ENCODE data around the gene CAMK1D. TPM values are rescaled to one million over a fixed set of nuclear protein-coding genes. Genes with fewer than 3 reads are reported as not detected.
"Not testable (repeated sequence)": the region's sequence is repeated elsewhere in the genome, so short reads cannot be mapped to it uniquely, and the experiment has no call there.

Gene CAMK1D
- total and polyA plus RNA-seq, 9 donors: 1.9 to 7.4 (median 3.9) TPM

DNA sequence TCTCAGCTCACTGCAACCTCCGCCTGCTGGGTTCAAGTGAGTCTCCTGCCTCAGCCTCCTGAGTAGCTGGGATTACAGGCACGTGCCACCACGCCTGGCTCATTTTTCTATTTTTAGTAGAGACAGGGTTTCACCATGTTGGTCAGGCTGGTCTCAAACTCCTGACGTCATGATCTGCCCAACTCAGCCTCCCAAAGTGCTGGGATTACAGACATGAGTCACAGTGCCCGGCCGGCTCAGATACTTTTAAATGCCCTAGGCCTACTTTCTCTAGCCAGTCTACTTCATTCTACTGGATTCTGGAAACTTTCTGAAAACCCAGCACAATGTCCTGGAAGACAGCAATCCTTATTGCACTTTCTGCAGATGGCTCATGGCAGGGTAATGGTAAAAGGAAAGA, 516.2 kb downstream of the CAMK1D start:
- H3K27me3 ChIP-seq (ENCODE audit: control insufficient read depth, insufficient read depth, low read length); H3K36me3 ChIP-seq (ENCODE audit: control insufficient read depth, insufficient read depth, low read length); H3K27ac ChIP-seq (ENCODE audit: low read length); H3K4me3 ChIP-seq (ENCODE audit: low read length); H3K4me1 ChIP-seq (ENCODE audit: control insufficient read depth, insufficient read depth, low read length); DNase-seq; H3K9me3 ChIP-seq (replicated peaks; ENCODE audit: control insufficient read depth, low read depth, low read length): not testable (repeated sequence)
- WGBS (ENCODE audit: insufficient coverage): 94% methylated on average over 5 of the region's 6 CpGs

DNA sequence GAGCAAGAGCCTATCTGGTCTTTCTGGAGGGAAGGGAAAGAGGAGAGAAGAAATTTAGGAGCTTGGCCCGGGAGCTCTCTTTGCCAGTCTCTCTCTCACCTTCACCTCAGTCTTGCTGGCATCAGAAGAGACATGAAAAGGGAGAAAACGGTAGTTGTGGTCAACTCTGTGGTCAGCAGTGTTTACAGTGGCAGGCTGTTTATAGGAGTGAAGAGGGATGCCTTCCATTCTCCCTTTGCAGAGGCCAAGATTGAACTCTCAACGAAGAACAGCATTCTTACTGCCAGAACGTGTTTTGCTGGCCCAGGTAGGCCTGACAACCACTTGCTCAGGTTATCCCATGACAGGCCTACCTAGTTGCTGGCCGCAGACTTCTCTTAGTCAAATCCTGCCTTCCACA, 518.9 kb downstream of the CAMK1D start:
- WGBS (ENCODE audit: insufficient coverage): 70% methylated on average over 2 of the region's 5 CpGs

GRCh38 chr10:12869427-12869826, 520.1 kb downstream of the CAMK1D start:
- WGBS (ENCODE audit: insufficient coverage): 100% methylated on average over 1 of the region's 3 CpGs
- H3K27ac ChIP-seq (ENCODE audit: low read length): no peak overlapping the region
- H3K36me3 ChIP-seq (ENCODE audit: control insufficient read depth, insufficient read depth, low read length): no peaks in the 10 kb centered on the region
- peaks cover 3% of the 10 kb centered on the region for H3K27me3 ChIP-seq (ENCODE audit: control insufficient read depth, insufficient read depth, low read length)
- no peaks in the 10 kb centered on the region for H3K9me3 ChIP-seq (replicated peaks; ENCODE audit: control insufficient read depth, low read depth, low read length)
- no peak overlapping the region for H3K4me3 ChIP-seq (ENCODE audit: low read length)
- DNase-seq: no peak
- peaks cover 3% of the 10 kb centered on the region for H3K4me1 ChIP-seq (ENCODE audit: control insufficient read depth, insufficient read depth, low read length)

More for the DNA sequence above, 518.9 kb downstream of the CAMK1D start:
- DNase-seq: no peak
- H3K9me3 ChIP-seq (replicated peaks; ENCODE audit: control insufficient read depth, low read depth, low read length): no peaks in the 10 kb centered on the region
- H3K4me1 ChIP-seq (ENCODE audit: control insufficient read depth, insufficient read depth, low read length): peaks cover 3% of the 10 kb centered on the region
- no peaks in the 10 kb centered on the region for H3K36me3 ChIP-seq (ENCODE audit: control insufficient read depth, insufficient read depth, low read length)
- peaks cover under 1% of the 10 kb centered on the region for H3K27me3 ChIP-seq (ENCODE audit: control insufficient read depth, insufficient read depth, low read length)
- no peak overlapping the region for H3K27ac ChIP-seq (ENCODE audit: low read length)
- no peak overlapping the region for H3K4me3 ChIP-seq (ENCODE audit: low read length)

GRCh38 chr10:12872577-12872976, 523.2 kb downstream of the CAMK1D start:
- Histone ChIP-seq H3K4me1 (ENCODE audit: control insufficient read depth, insufficient read depth, low read length) (peaks cover 9% of the 10 kb centered on the region), H3K27ac (ENCODE audit: low read length) (no peak overlapping the region), H3K36me3 (ENCODE audit: control insufficient read depth, insufficient read depth, low read length) (no peaks in the 10 kb centered on the region), H3K9me3 (replicated peaks; ENCODE audit: control insufficient read depth, low read depth, low read length) (no peaks in the 10 kb centered on the region), H3K4me3 (ENCODE audit: low read length) (no peak overlapping the region), H3K27me3 (ENCODE audit: control insufficient read depth, insufficient read depth, low read length) (peaks cover 3% of the 10 kb centered on the region)
- DNase-seq: no peak
- 70% methylated on average over 8 of the region's 9 CpGs for WGBS (ENCODE audit: insufficient coverage)

- no peak for DNase-seq
- peaks cover 3% of the 10 kb centered on the region for H3K27me3 ChIP-seq (ENCODE audit: control insufficient read depth, insufficient read depth, low read length)
- 52% methylated on average over 7 of the region's 8 CpGs for WGBS (ENCODE audit: insufficient coverage)
Measured at GRCh38 chr10:12873172-12873571, 523.8 kb downstream of the CAMK1D start.

GRCh38 chr10:12874501-12874900, 525.2 kb downstream of the CAMK1D start:
- Histone ChIP-seq H3K4me1 (ENCODE audit: control insufficient read depth, insufficient read depth, low read length) (peaks cover 9% of the 10 kb centered on the region), H3K27ac (ENCODE audit: low read length) (no peak overlapping the region), H3K9me3 (replicated peaks; ENCODE audit: control insufficient read depth, low read depth, low read length) (peaks cover 2% of the 10 kb centered on the region), H3K27me3 (ENCODE audit: control insufficient read depth, insufficient read depth, low read length) (peaks cover 4% of the 10 kb centered on the region), H3K36me3 (ENCODE audit: control insufficient read depth, insufficient read depth, low read length) (no peaks in the 10 kb centered on the region), H3K4me3 (ENCODE audit: low read length) (no peak overlapping the region)
- no CpG with 5 or more reads among the region's 6 CpGs for WGBS (ENCODE audit: insufficient coverage)
- no peak for DNase-seq

More at GRCh38 chr10:12873172-12873571, 523.8 kb downstream of the CAMK1D start:
- Histone ChIP-seq H3K4me1 (ENCODE audit: control insufficient read depth, insufficient read depth, low read length) (peaks cover 9% of the 10 kb centered on the region), H3K4me3 (ENCODE audit: low read length) (no peak overlapping the region), H3K36me3 (ENCODE audit: control insufficient read depth, insufficient read depth, low read length) (no peaks in the 10 kb centered on the region), H3K9me3 (replicated peaks; ENCODE audit: control insufficient read depth, low read depth, low read length) (no peaks in the 10 kb centered on the region), H3K27ac (ENCODE audit: low read length) (no peak overlapping the region)

- H3K36me3 ChIP-seq (ENCODE audit: control insufficient read depth, insufficient read depth, low read length): no peaks in the 10 kb centered on the region
- 73% methylated on average over 5 of the region's 5 CpGs for WGBS (ENCODE audit: insufficient coverage)
- H3K4me1 ChIP-seq (ENCODE audit: control insufficient read depth, insufficient read depth, low read length): peaks cover 9% of the 10 kb centered on the region
- no peak overlapping the region for H3K27ac ChIP-seq (ENCODE audit: low read length)
- no peak overlapping the region for H3K4me3 ChIP-seq (ENCODE audit: low read length)
- H3K9me3 ChIP-seq (replicated peaks; ENCODE audit: control insufficient read depth, low read depth, low read length): peaks cover 2% of the 10 kb centered on the region
- DNase-seq: peak; percentile 36
- H3K27me3 ChIP-seq (ENCODE audit: control insufficient read depth, insufficient read depth, low read length): peaks cover 4% of the 10 kb centered on the region
Measured at GRCh38 chr10:12875100-12875499, 525.8 kb downstream of the CAMK1D start.

DNA sequence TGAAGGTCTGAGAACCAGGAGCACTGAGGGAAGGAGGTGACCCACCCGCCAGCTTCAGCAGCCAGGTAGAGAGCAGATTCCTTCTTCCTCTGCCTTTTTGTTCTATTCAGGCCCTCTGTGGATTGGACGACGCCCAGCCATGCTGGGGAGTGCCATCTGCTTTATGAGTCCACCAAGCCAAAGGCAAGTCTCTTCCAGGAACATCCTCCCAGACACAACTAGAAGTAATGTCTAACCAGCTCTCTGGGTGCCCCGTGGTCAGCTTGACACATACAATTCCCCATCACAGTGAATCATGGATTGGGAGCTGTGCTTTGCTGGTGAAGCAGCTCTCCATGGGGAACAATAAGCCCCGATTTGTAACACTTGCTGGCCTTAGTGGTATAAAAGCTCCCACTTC, 526.9 kb downstream of the CAMK1D start:
- 80% methylated on average over 3 of the region's 5 CpGs for WGBS (ENCODE audit: insufficient coverage)
- peaks cover 4% of the 10 kb centered on the region for H3K27me3 ChIP-seq (ENCODE audit: control insufficient read depth, insufficient read depth, low read length)
- H3K4me3 ChIP-seq (ENCODE audit: low read length): no peak overlapping the region
- DNase-seq: no peak
- peaks cover 2% of the 10 kb centered on the region for H3K9me3 ChIP-seq (replicated peaks; ENCODE audit: control insufficient read depth, low read depth, low read length)
- no peak overlapping the region for H3K27ac ChIP-seq (ENCODE audit: low read length)
- H3K36me3 ChIP-seq (ENCODE audit: control insufficient read depth, insufficient read depth, low read length): no peaks in the 10 kb centered on the region
- peaks cover 9% of the 10 kb centered on the region for H3K4me1 ChIP-seq (ENCODE audit: control insufficient read depth, insufficient read depth, low read length)

- H3K4me3 ChIP-seq (ENCODE audit: low read length): no peak overlapping the region
Measured at GRCh38 chr10:12877150-12877549, 527.8 kb downstream of the CAMK1D start.

GRCh38 chr10:12880423-12880822, 531.1 kb downstream of the CAMK1D start:
- Histone ChIP-seq H3K4me3 (ENCODE audit: low read length) (no peak overlapping the region), H3K27ac (ENCODE audit: low read length) (no peak overlapping the region), H3K9me3 (replicated peaks; ENCODE audit: control insufficient read depth, low read depth, low read length) (peaks cover 2% of the 10 kb centered on the region), H3K4me1 (ENCODE audit: control insufficient read depth, insufficient read depth, low read length) (no peaks in the 10 kb centered on the region), H3K36me3 (ENCODE audit: control insufficient read depth, insufficient read depth, low read length) (no peaks in the 10 kb centered on the region), H3K27me3 (ENCODE audit: control insufficient read depth, insufficient read depth, low read length) (peaks cover 2% of the 10 kb centered on the region)
- no peak for DNase-seq

More at GRCh38 chr10:12877150-12877549, 527.8 kb downstream of the CAMK1D start:
- Histone ChIP-seq H3K9me3 (replicated peaks; ENCODE audit: control insufficient read depth, low read depth, low read length) (peaks cover 2% of the 10 kb centered on the region), H3K27me3 (ENCODE audit: control insufficient read depth, insufficient read depth, low read length) (peaks cover 4% of the 10 kb centered on the region), H3K27ac (ENCODE audit: low read length) (no peak overlapping the region), H3K4me1 (ENCODE audit: control insufficient read depth, insufficient read depth, low read length) (peaks cover 9% of the 10 kb centered on the region), H3K36me3 (ENCODE audit: control insufficient read depth, insufficient read depth, low read length) (no peaks in the 10 kb centered on the region)
- WGBS (ENCODE audit: insufficient coverage): 90% methylated on average over 2 of the region's 3 CpGs
- no peak for DNase-seq

- DNase-seq: no peak
- no peak overlapping the region for H3K27ac ChIP-seq (ENCODE audit: low read length)
Measured at GRCh38 chr10:12884851-12885250, 535.5 kb downstream of the CAMK1D start.

More at GRCh38 chr10:12884851-12885250, 535.5 kb downstream of the CAMK1D start:
- Histone ChIP-seq H3K4me3 (ENCODE audit: low read length) (no peak overlapping the region), H3K4me1 (ENCODE audit: control insufficient read depth, insufficient read depth, low read length) (peaks cover 11% of the 10 kb centered on the region), H3K36me3 (ENCODE audit: control insufficient read depth, insufficient read depth, low read length) (no peaks in the 10 kb centered on the region), H3K27me3 (ENCODE audit: control insufficient read depth, insufficient read depth, low read length) (no peaks in the 10 kb centered on the region), H3K9me3 (replicated peaks; ENCODE audit: control insufficient read depth, low read depth, low read length) (no peaks in the 10 kb centered on the region)
- 91% methylated on average over 6 of the region's 6 CpGs for WGBS (ENCODE audit: insufficient coverage)
